Panc1 (cell line): ENCODE data around the gene BATF2.

Experiments used
- CTCF ChIP-seq: fragments of 450-650 bp; IDR thresholded peaks from 2 replicates; pipeline ENCODE4 v1.5.1; 2017; ENCODE audit warnings: mild to moderate bottlenecking
- POLR2AphosphoS5 ChIP-seq: IDR thresholded peaks from 2 replicates; pipeline ENCODE4 v1.6.1; 2012; ENCODE audit warnings: mild to moderate bottlenecking, low read depth, low read length, moderate library complexity
- REST ChIP-seq, 2 experiments: IDR thresholded peaks; 2 replicates each; pipeline ENCODE4 v1.6.1; 2011 to 2012; ENCODE audit warnings: low read depth in 2 of 2, control low read depth in 1 of 2, low read length in 1 of 2, mild to moderate bottlenecking in 1 of 2, moderate library complexity in 1 of 2; ENCODE audit not compliant: insufficient read depth in 1 of 2
- SIN3A ChIP-seq: IDR thresholded peaks from 2 replicates; pipeline ENCODE4 v1.6.1; 2012; ENCODE audit warnings: low read depth, mild to moderate bottlenecking, low read length, moderate library complexity, borderline replicate concordance; ENCODE audit not compliant: insufficient read depth

- no peak for TF ChIP-seq REST (IDR thresholded peaks at IDR 0.05; ENCODE audit: insufficient read depth in 1 of 2, low read depth in 2 of 2, low read length in 1 of 2)
- no peak for TF ChIP-seq CTCF
- no peak for TF ChIP-seq POLR2AphosphoS5
- TF ChIP-seq SIN3A = no peak
Measured at GRCh38 chr11:65019824-65020223, 23.1 kb upstream of the BATF2 start.
